IMR-90 (cell line): ENCODE results near the gene PAX9. TPM values are rescaled to one million over a fixed set of nuclear protein-coding genes. Genes with fewer than 3 reads are reported as not detected.

Experiments used
- ATAC-seq: fragments of 200-7000 bp; cut with Tn5 transposase; 2 replicates; pipeline ENCODE4 v1.9.1; 2020; ENCODE audit warnings: low read depth, mild to moderate bottlenecking, moderate library complexity
- BruUV-seq: library from RNA; stranded (reverse); fragments of 400-500 nt; replicated peaks from 2 replicates; lab custom pipeline; 2021; lab: Mats Ljungman, UMichigan
- CTCF ChIA-PET: fragments of 300-600 bp; formaldehyde crosslinking; extraction: SDS; loops from one replicate; lab custom pipeline; 2021; ENCODE audit warnings: antibody characterized with exemption; lab: Yijun Ruan, JAX
- POLR2A ChIA-PET: fragments of 300-600 bp; sonication (Branson Sonifier 250); formaldehyde crosslinking; loops from one replicate; lab custom pipeline; 2022; ENCODE audit warnings: antibody characterized with exemption; ENCODE audit not compliant: unreplicated experiment; lab: Charles Lee
- DNase-seq: peaks from one replicate; pipeline ENCODE4 v3.0.0; 2013
- H2AFZ ChIP-seq: replicated peaks from 2 replicates; pipeline ENCODE3; 2013; ENCODE audit warnings: low read length, mild to moderate bottlenecking; ENCODE audit not compliant: poor library complexity
- H2AK5ac ChIP-seq: 2 replicates; pipeline ENCODE4 v1.6.1; 2013; ENCODE audit warnings: low read depth, low read length, inconsistent platforms
- H2AK9ac ChIP-seq: replicated peaks from 2 replicates; pipeline ENCODE3; 2013; ENCODE audit warnings: mild to moderate bottlenecking, low read depth, low read length, moderate library complexity; ENCODE audit not compliant: poor library complexity
- H2BK120ac ChIP-seq: 2 replicates; pipeline ENCODE4 v1.6.1; 2013; ENCODE audit warnings: low read depth, low read length, inconsistent platforms
- H2BK15ac ChIP-seq: 3 replicates; pipeline ENCODE4 v1.6.1; 2013; ENCODE audit warnings: low read depth, low read length, inconsistent platforms
- H2BK20ac ChIP-seq: 2 replicates; pipeline ENCODE4 v1.6.1; 2013; ENCODE audit warnings: low read depth, mild to moderate bottlenecking, inconsistent platforms, low read length, moderate library complexity
- H2BK5ac ChIP-seq: 2 replicates; pipeline ENCODE4 v1.6.1; 2013; ENCODE audit warnings: mild to moderate bottlenecking, low read depth, low read length, inconsistent platforms; ENCODE audit not compliant: poor library complexity, severe bottlenecking
- H3K14ac ChIP-seq: replicated peaks from 2 replicates; pipeline ENCODE4 v1.6.1; 2013; ENCODE audit warnings: low read depth, low read length, inconsistent platforms
- H3K18ac ChIP-seq: 2 replicates; pipeline ENCODE4 v1.6.1; 2013; ENCODE audit warnings: low read depth, low read length, control low read depth
- H3K23ac ChIP-seq: 2 replicates; pipeline ENCODE4 v1.6.1; 2013; ENCODE audit warnings: low read depth, low read length, inconsistent platforms
- H3K27ac ChIP-seq: 2 replicates; pipeline ENCODE4 v1.5.1; 2013; ENCODE audit warnings: mild to moderate bottlenecking, control low read depth, low read length; ENCODE audit not compliant: insufficient read depth
- H3K27me3 ChIP-seq: 2 replicates; pipeline ENCODE4 v1.6.1; 2013; ENCODE audit warnings: low read length; ENCODE audit not compliant: control insufficient read depth, insufficient read depth
- H3K36me3 ChIP-seq: 2 replicates; pipeline ENCODE4 v1.6.1; 2013; ENCODE audit warnings: low read length, mixed read lengths; ENCODE audit not compliant: control insufficient read depth, insufficient read depth
- H3K4ac ChIP-seq: 2 replicates; pipeline ENCODE4 v1.6.1; 2013; ENCODE audit warnings: low read depth, low read length, inconsistent platforms
- H3K4me1 ChIP-seq: 2 replicates; pipeline ENCODE4 v1.6.1; 2013; ENCODE audit warnings: low read length, mixed read lengths; ENCODE audit not compliant: control insufficient read depth, insufficient read depth
- H3K4me2 ChIP-seq: 2 replicates; pipeline ENCODE4 v1.6.1; 2013; ENCODE audit warnings: low read depth, mild to moderate bottlenecking, control low read depth, low read length, moderate library complexity
- H3K4me3 ChIP-seq: 2 replicates; pipeline ENCODE4 v1.5.1; 2013; ENCODE audit warnings: low read depth, mild to moderate bottlenecking, control low read depth, low read length, moderate library complexity; ENCODE audit not compliant: insufficient read depth
- H3K56ac ChIP-seq: 2 replicates; pipeline ENCODE4 v1.6.1; 2013; ENCODE audit warnings: low read length, inconsistent platforms; ENCODE audit not compliant: insufficient read depth; ENCODE audit errors: extremely low read depth
- H3K79me1 ChIP-seq, 2 experiments: 2 replicates each; pipeline ENCODE4 v1.6.1; 2013; ENCODE audit warnings: low read length in 2 of 2, inconsistent platforms in 1 of 2, low read depth in 1 of 2
- H3K9ac ChIP-seq: 2 replicates; pipeline ENCODE4 v1.6.1; 2013; ENCODE audit warnings: low read depth, low read length, control low read depth
- H3K9me1 ChIP-seq: 2 replicates; pipeline ENCODE4 v1.6.1; 2013; ENCODE audit warnings: low read length, inconsistent platforms; ENCODE audit not compliant: insufficient read depth
- H3K9me3 ChIP-seq: 2 replicates; pipeline ENCODE4 v1.6.1; 2013; ENCODE audit warnings: low read length; ENCODE audit not compliant: control insufficient read depth, insufficient read depth
- H4K20me1 ChIP-seq: 2 replicates; pipeline ENCODE4 v1.6.1; 2013; ENCODE audit warnings: low read length, inconsistent platforms; ENCODE audit not compliant: insufficient read depth
- H4K5ac ChIP-seq: 2 replicates; pipeline ENCODE4 v1.6.1; 2013; ENCODE audit warnings: mild to moderate bottlenecking, low read depth, low read length, control low read depth
- H4K8ac ChIP-seq, 2 experiments: 2 replicates each; pipeline ENCODE4 v1.6.1; 2013; ENCODE audit warnings: low read depth in 2 of 2, low read length in 2 of 2, control low read depth in 1 of 2, inconsistent platforms in 1 of 2
- H4K91ac ChIP-seq: 2 replicates; pipeline ENCODE4 v1.6.1; 2013; ENCODE audit warnings: low read depth, low read length, inconsistent platforms; ENCODE audit not compliant: insufficient read depth
- BHLHE40 ChIP-seq: fragments of 150-350 bp; IDR thresholded peaks from 2 replicates; pipeline ENCODE4 v1.6.1; 2016; ENCODE audit warnings: mild to moderate bottlenecking, low read depth, low read length
- CEBPB ChIP-seq: IDR thresholded peaks from 2 replicates; pipeline ENCODE4 v1.6.1; 2012; ENCODE audit warnings: low read depth, low read length, improper control_type of control experiment
- CHD1 ChIP-seq: IDR thresholded peaks from 2 replicates; pipeline ENCODE4 v1.6.1; 2012; ENCODE audit warnings: low read depth, low read length, improper control_type of control experiment
- CTCF ChIP-seq: conservative IDR thresholded peaks from 2 replicates; pipeline ENCODE4 v1.5.1; 2012; ENCODE audit warnings: mild to moderate bottlenecking, low read depth, low read length, improper control_type of control experiment
- ELK1 ChIP-seq: fragments of 150-350 bp; IDR thresholded peaks from 2 replicates; pipeline ENCODE4 v1.6.1; 2016; ENCODE audit warnings: low read depth, mild to moderate bottlenecking, low read length, moderate library complexity, borderline replicate concordance
- FOS ChIP-seq: fragments of 150-350 bp; IDR thresholded peaks from 2 replicates; pipeline ENCODE4 v1.6.1; 2016; ENCODE audit warnings: low read depth, low read length
- MAFK ChIP-seq: IDR thresholded peaks from 2 replicates; pipeline ENCODE4 v1.6.1; 2012; ENCODE audit warnings: low read depth, low read length, improper control_type of control experiment
- MAZ ChIP-seq: IDR thresholded peaks from 2 replicates; pipeline ENCODE4 v1.6.1; 2012; ENCODE audit warnings: low read depth, mild to moderate bottlenecking, low read length, improper control_type of control experiment, moderate library complexity, borderline replicate concordance
- MXI1 ChIP-seq: IDR thresholded peaks from 2 replicates; pipeline ENCODE4 v1.6.1; 2012; ENCODE audit warnings: low read depth, mild to moderate bottlenecking, low read length, moderate library complexity, borderline replicate concordance
- NFE2L2 ChIP-seq: fragments of 150-350 bp; IDR thresholded peaks from 2 replicates; pipeline ENCODE4 v1.6.1; 2016; ENCODE audit warnings: low read depth, mild to moderate bottlenecking, low read length
- POLR2A ChIP-seq: IDR thresholded peaks from 2 replicates; pipeline ENCODE4 v1.6.1; 2012; ENCODE audit warnings: mild to moderate bottlenecking, low read depth, low read length
- RAD21 ChIP-seq: IDR thresholded peaks from 2 replicates; pipeline ENCODE4 v1.6.1; 2012; ENCODE audit warnings: low read length, improper control_type of control experiment
- RCOR1 ChIP-seq: IDR thresholded peaks from 2 replicates; pipeline ENCODE4 v1.6.1; 2012; ENCODE audit warnings: mild to moderate bottlenecking, low read length, improper control_type of control experiment; ENCODE audit not compliant: insufficient replicate concordance
- SMC3 ChIP-seq: fragments of 150-350 bp; IDR thresholded peaks from 2 replicates; pipeline ENCODE4 v1.6.1; 2016; ENCODE audit warnings: low read depth, mild to moderate bottlenecking, antibody characterized with exemption, low read length, moderate library complexity
- USF2 ChIP-seq: fragments of 150-350 bp; IDR thresholded peaks from 2 replicates; pipeline ENCODE4 v1.6.1; 2017; ENCODE audit warnings: mild to moderate bottlenecking, antibody characterized with exemption, low read length, low read depth
- WGBS, 2 experiments: methylation state at CpG; one replicate each; pipeline versions ENCODE4 v1.1.5 to v1.1.7; 2013; ENCODE audit warnings: missing lambda C conversion rate in 2 of 2; ENCODE audit not compliant: insufficient read length in 1 of 2; ENCODE audit errors: extremely low coverage in 2 of 2; 5-methylcytosine and 5-hydroxymethylcytosine counted together
- dilution Hi-C: fragments of 300-500 bp; cut with HindIII; formaldehyde crosslinking; loops from one replicate; pipeline ENCODE4 v1.14.3; 2018; ENCODE audit warnings: low sequenced_read_pairs; ENCODE audit not compliant: unreplicated experiment
- in situ Hi-C: fragments of 300-500 bp; cut with MboI; formaldehyde crosslinking; loops from 3 replicates; pipeline ENCODE4 v1.14.3; 2019; ENCODE audit warnings: low sequenced_read_pairs, inconsistent platforms, mixed read lengths
- intact Hi-C: fragments of 100-400 bp; cut with micrococcal nuclease; formaldehyde crosslinking; loops from 2 replicates; pipeline ENCODE4 v1.10.0; 2022
- polyA plus RNA-seq, 3 experiments: library from polyadenylated mRNA; depleted of rRNA; stranded (reverse); fragments of >200 nt; gene quantifications; 2 replicates each; pipeline ENCODE4 v1.2.3, GENCODE V29; 2012; ENCODE audit warnings: low replicate concordance in 1 of 3
- total RNA-seq: library from RNA; depleted of rRNA; stranded (reverse); fragments of >200 nt; gene quantifications from 2 replicates; pipeline ENCODE4 v1.2.3, GENCODE V29; 2012

PAX9 gene
- total and polyA plus RNA-seq, 2 of the 4 experiments (the other 2 are of a cell fraction) = not detected

GRCh38 chr14:36716614-36717184 lies 55.0 kb downstream of the PAX9 start:
- Histone ChIP-seq H2BK20ac (no peak overlapping the region), H3K9me1 (no peaks in the 10 kb centered on the region), H2AFZ (no peak overlapping the region), H3K9ac (no peak overlapping the region), H3K4ac (no peak overlapping the region), H4K20me1 (no peaks in the 10 kb centered on the region), H2AK5ac (no peak overlapping the region), H3K9me3 (no peaks in the 10 kb centered on the region), H3K36me3 (no peaks in the 10 kb centered on the region), H3K4me2 (no peak overlapping the region), H3K18ac (no peak overlapping the region), H3K27ac (no peak overlapping the region), H2BK5ac (no peak overlapping the region), H3K4me1 (no peaks in the 10 kb centered on the region), H3K4me3 (no peak overlapping the region), H2BK15ac (no peak overlapping the region), H4K91ac (no peak overlapping the region), H2BK120ac (no peak overlapping the region), H3K14ac (no peak overlapping the region), H2AK9ac (no peak overlapping the region), H4K8ac (no peak overlapping the region), H3K23ac (no peak overlapping the region), H3K79me1 (no peaks in the 10 kb centered on the region), H4K5ac (no peak overlapping the region), H3K27me3 (no peaks in the 10 kb centered on the region), H3K56ac (no peak overlapping the region)
- DNase-seq = no peak
- 47% methylated on average over 3 of the region's 7 CpGs; no CpG with 5 or more reads in 1 of the 2 experiments for WGBS, 2 experiments
- in situ Hi-C loops (no loop called here), intact Hi-C loops (no loop called here), dilution Hi-C loops (no loop called here)
- no TSS peak for BruUV-seq
- TF ChIP-seq RAD21 (no peak), NFE2L2 (no peak), MAFK (no peak), BHLHE40 (no peak), CHD1 (no peak), MXI1 (no peak), POLR2A (no peak), ELK1 (no peak), RCOR1 (no peak), CEBPB (no peak), USF2 (no peak), FOS (no peak), SMC3 (no peak), MAZ (no peak), CTCF (no peak)
- ATAC-seq = no peak
- POLR2A ChIA-PET = no interaction called here
- CTCF ChIA-PET = no interaction called here
